Endothelial cell of umbilical vein (primary cell): ENCODE results near the gene ZNF618. TPM values are rescaled to one million over a fixed set of nuclear protein-coding genes. Genes with fewer than 3 reads are reported as not detected.

Experiments used
- BruUV-seq: library from RNA; stranded (reverse); fragments of 400-500 nt; replicated peaks from 2 replicates; lab custom pipeline; 2021; lab: Mats Ljungman, UMichigan
- CTCF ChIA-PET: fragments of 300-600, 350-600 bp; sonication (Branson Sonifier 250); formaldehyde crosslinking; loops from one replicate; lab custom pipeline; 2021; ENCODE audit warnings: antibody characterized with exemption, inconsistent platforms; lab: Charles Lee
- POLR2A ChIA-PET: fragments of 300-600, 350-600 bp; sonication (Branson Sonifier 250); formaldehyde crosslinking; loops from one replicate; lab custom pipeline; 2021; ENCODE audit warnings: antibody characterized with exemption, inconsistent platforms; lab: Charles Lee
- DNase-seq: peaks from one replicate; pipeline ENCODE4 v3.0.0-alpha.2; 2011; ENCODE audit warnings: low read depth, low spot score
- FAIRE-seq: peaks from 2 replicates; lab custom pipeline; 2011; peaks lifted over from hg19 to GRCh38; lab: Jason Lieb, UNC
- H2AFZ ChIP-seq: 2 replicates; pipeline ENCODE4 v1.6.0; 2012; ENCODE audit warnings: low read depth, low read length, control low read depth, inconsistent platforms
- H3K27ac ChIP-seq: 2 replicates; pipeline ENCODE4 v1.5.1; 2011; ENCODE audit warnings: low read depth, mild to moderate bottlenecking, control low read depth, low read length, moderate library complexity; ENCODE audit not compliant: insufficient read depth
- H3K27me3 ChIP-seq, 2 experiments: 2 replicates each; pipeline versions ENCODE4 v1.6.0 to v1.6.1; 2011; ENCODE audit warnings: low read length in 2 of 2, mixed read lengths in 1 of 2; ENCODE audit not compliant: control insufficient read depth in 2 of 2, insufficient read depth in 2 of 2
- H3K36me3 ChIP-seq, 2 experiments: 2 replicates in 1 of 2; 3 replicates in 1 of 2; pipeline ENCODE4 v1.5.1; 2011; ENCODE audit warnings: low read length in 2 of 2, mild to moderate bottlenecking in 1 of 2, moderate library complexity in 1 of 2; ENCODE audit not compliant: control insufficient read depth in 2 of 2, insufficient read depth in 2 of 2; ENCODE audit errors: extremely low read depth in 1 of 2
- H3K4me1 ChIP-seq: 3 replicates; pipeline ENCODE4 v1.5.1; 2011; ENCODE audit warnings: mild to moderate bottlenecking, low read length; ENCODE audit not compliant: control insufficient read depth, insufficient read depth; ENCODE audit errors: extremely low read depth
- H3K4me2 ChIP-seq: 2 replicates; pipeline ENCODE4 v1.6.1; 2011; ENCODE audit warnings: low read length, control low read depth, mixed read lengths; ENCODE audit not compliant: insufficient read depth
- H3K4me3 ChIP-seq, 3 experiments: fragments of 200-600 bp in 1 of 3; sonication (generic), shearing (Covaris generic) in 1 of 3; replicated peaks in 1 of 3; 2 replicates each; pipeline ENCODE4 v1.5.1; 2011 to 2016; ENCODE audit warnings: control low read depth in 3 of 3, low read length in 3 of 3, mild to moderate bottlenecking in 2 of 3, inconsistent platforms in 1 of 3, low read depth in 1 of 3, moderate library complexity in 1 of 3; ENCODE audit not compliant: insufficient read depth in 1 of 3
- H3K79me2 ChIP-seq: 2 replicates; pipeline ENCODE4 v1.6.0; 2012; ENCODE audit warnings: low read length, inconsistent platforms; ENCODE audit not compliant: control insufficient read depth, insufficient read depth
- H3K9ac ChIP-seq: replicated peaks from 2 replicates; pipeline ENCODE3; 2011; ENCODE audit warnings: low read length, control low read depth; ENCODE audit not compliant: insufficient read depth; ENCODE audit errors: extremely low read depth
- H3K9me1 ChIP-seq: replicated peaks from 3 replicates; pipeline ENCODE4 v1.6.0; 2011; ENCODE audit warnings: mild to moderate bottlenecking, low read length; ENCODE audit not compliant: control insufficient read depth, insufficient read depth; ENCODE audit errors: extremely low read depth
- H3K9me3 ChIP-seq: replicated peaks from 2 replicates; pipeline ENCODE4 v1.5.1; 2012; ENCODE audit warnings: low read length, inconsistent platforms; ENCODE audit not compliant: control insufficient read depth, insufficient read depth
- H4K20me1 ChIP-seq: replicated peaks from 2 replicates; pipeline ENCODE3; 2011; ENCODE audit warnings: mild to moderate bottlenecking, low read length; ENCODE audit not compliant: control insufficient read depth, insufficient read depth; ENCODE audit errors: extremely low read depth
- EZH2 ChIP-seq: IDR thresholded peaks from 2 replicates; pipeline ENCODE4 v1.6.1; 2012; ENCODE audit warnings: borderline replicate concordance, low read depth, mild to moderate bottlenecking, moderate library complexity, low read length, inconsistent platforms; ENCODE audit not compliant: severe bottlenecking
- FOS ChIP-seq: IDR thresholded peaks from 2 replicates; pipeline ENCODE4 v1.6.1; 2011; ENCODE audit warnings: mild to moderate bottlenecking, low read length, moderate library complexity, borderline replicate concordance; ENCODE audit not compliant: insufficient read depth
- GATA2 ChIP-seq: IDR thresholded peaks from 2 replicates; pipeline ENCODE4 v1.7.0; 2011; ENCODE audit warnings: low read depth, mild to moderate bottlenecking, moderate library complexity, mixed read lengths, low read length; ENCODE audit not compliant: insufficient read length, insufficient read depth
- JUN ChIP-seq: IDR thresholded peaks from 2 replicates; pipeline ENCODE4 v1.6.1; 2011; ENCODE audit warnings: borderline replicate concordance, low read depth; ENCODE audit not compliant: insufficient read length, insufficient read depth
- MYC ChIP-seq: IDR thresholded peaks from one replicate; pipeline ENCODE4 v1.6.1; 2011; ENCODE audit warnings: mild to moderate bottlenecking, low read depth, low read length
- POLR2A ChIP-seq: IDR thresholded peaks from 2 replicates; pipeline ENCODE4 v1.6.1; 2012; ENCODE audit warnings: low read depth, mild to moderate bottlenecking, control low read depth, low read length
- POLR2AphosphoS5 ChIP-seq: IDR thresholded peaks from 2 replicates; pipeline ENCODE4 v1.6.1; 2012; ENCODE audit warnings: low read depth, mild to moderate bottlenecking, control low read depth, low read length, moderate library complexity; ENCODE audit not compliant: insufficient read depth
- dilution Hi-C: fragments of 300-500 bp; cut with MboI; formaldehyde crosslinking; loops from one replicate; pipeline ENCODE4 v1.15.0; 2019; ENCODE audit warnings: low sequenced_read_pairs; ENCODE audit not compliant: extremely low pct_ligation_motif_present
- intact Hi-C: fragments of 100-400 bp; cut with micrococcal nuclease; formaldehyde crosslinking; loops from one replicate; pipeline ENCODE4 v1.10.0; 2022
- polyA plus RNA-seq, 4 experiments: library from polyadenylated mRNA; depleted of rRNA in 3 of 4; stranded (reverse) in 3 of 4; unstranded in 1 of 4; fragments of >200 nt; gene quantifications; 2 replicates each; pipeline versions ENCODE4 v1.2.1 to v1.2.3, GENCODE V29; 2011 to 2012; ENCODE audit warnings: missing spikeins in 1 of 4
- total RNA-seq: library from RNA; stranded (reverse); gene quantifications from 2 replicates; pipeline ENCODE4 v1.2.3, GENCODE V29; 2021
- TF ChIP-seq, protein P1 (sequence below), 2 donors: IDR thresholded peaks; 1 replicate in 1 of 2; 2 replicates in 1 of 2; pipeline ENCODE4 v1.5.1; 2011; ENCODE audit warnings: low read length in 2 of 2, mild to moderate bottlenecking in 2 of 2, moderate library complexity in 2 of 2, control low read depth in 1 of 2, inconsistent platforms in 1 of 2, low read depth in 1 of 2; ENCODE audit not compliant: insufficient read depth in 1 of 2; ENCODE audit errors: extremely low read depth in 1 of 2
- TF ChIP-seq, protein P2 (sequence below): IDR thresholded peaks from 2 replicates; pipeline ENCODE4 v1.6.1; 2011; ENCODE audit not compliant: insufficient read depth, insufficient read length

ZNF618 gene
- total and polyA plus RNA-seq, 2 donors (not counting 3 experiments of a cell fraction or from before 2014, with no cell fraction given) = 22.6 to 80.3 TPM

DNA sequence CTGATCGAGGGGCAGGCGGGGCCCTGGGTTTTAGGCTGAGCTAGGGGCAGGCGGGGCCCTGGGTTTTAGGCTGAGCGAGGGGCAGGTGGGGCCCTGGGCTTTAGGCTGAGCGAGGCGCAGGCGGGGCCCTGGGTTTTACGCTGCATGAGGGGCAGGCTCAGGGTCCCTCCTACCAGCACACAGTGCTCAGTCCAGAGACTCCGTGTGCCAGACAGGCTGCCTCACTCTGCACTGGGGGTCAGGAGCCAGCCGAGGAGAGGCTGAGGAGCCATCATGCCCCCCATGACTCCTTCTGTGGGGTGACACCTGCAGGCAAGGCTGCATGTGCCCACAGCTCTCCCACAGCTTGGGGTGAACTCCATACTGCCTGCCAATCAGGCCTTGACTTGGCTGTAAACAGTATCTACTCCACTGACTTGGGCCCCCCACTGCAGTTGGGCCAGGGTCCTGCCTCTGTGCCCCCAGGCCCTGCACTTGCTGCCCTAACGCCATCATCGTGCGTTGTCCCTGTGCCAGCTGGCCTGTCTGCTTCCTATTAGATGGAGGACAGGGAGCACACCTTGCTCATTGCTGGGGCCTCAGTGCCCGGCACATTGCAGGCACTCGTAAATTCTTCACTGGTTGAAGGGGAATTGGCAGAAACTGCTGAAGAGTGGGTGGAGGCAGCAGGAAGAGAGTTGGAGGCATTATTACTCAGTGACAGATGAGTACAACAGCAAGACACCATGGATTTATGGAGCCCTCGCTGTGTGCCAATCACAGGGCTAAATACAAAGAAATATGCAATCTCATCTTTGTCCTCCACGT is 123.3 kb downstream of the ZNF618 start:
- TF ChIP-seq GATA2 (no peak), POLR2AphosphoS5 (no peak), JUN (no peak), FOS (no peak), EZH2 (no peak), MYC (no peak), POLR2A (no peak)
- TF ChIP-seq, protein P1, sequence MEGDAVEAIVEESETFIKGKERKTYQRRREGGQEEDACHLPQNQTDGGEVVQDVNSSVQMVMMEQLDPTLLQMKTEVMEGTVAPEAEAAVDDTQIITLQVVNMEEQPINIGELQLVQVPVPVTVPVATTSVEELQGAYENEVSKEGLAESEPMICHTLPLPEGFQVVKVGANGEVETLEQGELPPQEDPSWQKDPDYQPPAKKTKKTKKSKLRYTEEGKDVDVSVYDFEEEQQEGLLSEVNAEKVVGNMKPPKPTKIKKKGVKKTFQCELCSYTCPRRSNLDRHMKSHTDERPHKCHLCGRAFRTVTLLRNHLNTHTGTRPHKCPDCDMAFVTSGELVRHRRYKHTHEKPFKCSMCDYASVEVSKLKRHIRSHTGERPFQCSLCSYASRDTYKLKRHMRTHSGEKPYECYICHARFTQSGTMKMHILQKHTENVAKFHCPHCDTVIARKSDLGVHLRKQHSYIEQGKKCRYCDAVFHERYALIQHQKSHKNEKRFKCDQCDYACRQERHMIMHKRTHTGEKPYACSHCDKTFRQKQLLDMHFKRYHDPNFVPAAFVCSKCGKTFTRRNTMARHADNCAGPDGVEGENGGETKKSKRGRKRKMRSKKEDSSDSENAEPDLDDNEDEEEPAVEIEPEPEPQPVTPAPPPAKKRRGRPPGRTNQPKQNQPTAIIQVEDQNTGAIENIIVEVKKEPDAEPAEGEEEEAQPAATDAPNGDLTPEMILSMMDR (IDR thresholded peaks at IDR 0.05; ENCODE audit: extremely low read depth in 1 of 2, insufficient read depth in 1 of 2, low read depth in 1 of 2, low read length in 2 of 2) = no peak
- TF ChIP-seq, protein P2, sequence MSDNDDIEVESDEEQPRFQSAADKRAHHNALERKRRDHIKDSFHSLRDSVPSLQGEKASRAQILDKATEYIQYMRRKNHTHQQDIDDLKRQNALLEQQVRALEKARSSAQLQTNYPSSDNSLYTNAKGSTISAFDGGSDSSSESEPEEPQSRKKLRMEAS = no peak
- no peaks in the 10 kb centered on the region for H3K27me3 ChIP-seq
- peaks cover 14% of the 10 kb centered on the region for H3K79me2 ChIP-seq
- BruUV-seq = no TSS peak
- CTCF ChIA-PET = no interaction called here
- dilution Hi-C loops = no loop called here
- no peak overlapping the region for H3K4me2 ChIP-seq
- no peak overlapping the region for H2AFZ ChIP-seq
- peaks cover 2% of the 10 kb centered on the region for H4K20me1 ChIP-seq
- intact Hi-C loops = loop anchor here (5.0 kb wide), 1 partner anchor 317 kb away; no protein-coding TSS in a partner anchor
- no peak for FAIRE-seq
- H3K4me1 ChIP-seq = peaks cover 22% of the 10 kb centered on the region
- no peaks in the 10 kb centered on the region for H3K9me1 ChIP-seq
- H3K27ac ChIP-seq = no peak overlapping the region
- H3K36me3 ChIP-seq = peaks cover 5 to 29% of the 10 kb centered on the region in 2 experiments
- DNase-seq = no peak
- no peaks in the 10 kb centered on the region for H3K9me3 ChIP-seq
- no peak overlapping the region for H3K9ac ChIP-seq
- POLR2A ChIA-PET = no interaction called here
- H3K4me3 ChIP-seq = no peak overlapping the region
